Skeletal muscle tissue (tissue), 4 donors: ENCODE data around the gene CCBE1. TPM values are rescaled to one million over a fixed set of nuclear protein-coding genes. Genes with fewer than 3 reads are reported as not detected.

Experiments used
- H3K27ac ChIP-seq: one replicate; pipeline ENCODE4 v1.7.0; 2013; ENCODE audit warnings: mild to moderate bottlenecking, low read depth, low read length, inconsistent platforms
- H3K27me3 ChIP-seq, 3 donors: one replicate each; pipeline ENCODE4 v1.7.0; 2013; ENCODE audit warnings: low read length in 3 of 3; ENCODE audit not compliant: control insufficient read depth in 3 of 3, insufficient read depth in 3 of 3
- H3K36me3 ChIP-seq, 3 donors: one replicate each; pipeline ENCODE4 v1.7.0; 2013; ENCODE audit warnings: low read length in 3 of 3; ENCODE audit not compliant: control insufficient read depth in 3 of 3, insufficient read depth in 3 of 3
- H3K4me1 ChIP-seq, 3 donors: one replicate each; pipeline ENCODE4 v1.7.0; 2013; ENCODE audit warnings: low read length in 3 of 3, mild to moderate bottlenecking in 3 of 3; ENCODE audit not compliant: control insufficient read depth in 3 of 3, insufficient read depth in 3 of 3
- H3K4me3 ChIP-seq, 3 donors: one replicate each; pipeline ENCODE4 v1.7.0; 2013; ENCODE audit warnings: low read length in 3 of 3
- H3K9ac ChIP-seq, 3 donors: one replicate each; pipeline ENCODE4 v1.7.0; 2013; ENCODE audit warnings: low read length in 3 of 3, mild to moderate bottlenecking in 3 of 3, moderate library complexity in 2 of 3, low read depth in 1 of 3
- H3K9me3 ChIP-seq, 3 donors: one replicate each; pipeline ENCODE4 v1.7.0; 2013; ENCODE audit warnings: low read length in 3 of 3; ENCODE audit not compliant: control insufficient read depth in 3 of 3
- total RNA-seq: library from RNA; depleted of rRNA; stranded (reverse); fragments of >200 nt; gene quantifications from one replicate; pipeline ENCODE4 v1.2.3, GENCODE V29; 2014
- donor health status: Osteomylitis.

Gene CCBE1
- total RNA-seq, 1 donor from 2014 or later: 2.6 TPM

- Histone ChIP-seq H3K27ac (no peak overlapping the region), H3K4me3 (no peak overlapping the region), H3K9me3 (no peaks in the 10 kb centered on the region), H3K27me3 (peaks cover 2 to 10% (median 5%) of the 10 kb centered on the region in 3 donors), H3K36me3 (no peaks in the 10 kb centered on the region), H3K9ac (no peak overlapping the region), H3K4me1 (no peaks in the 10 kb centered on the region)
These were observed 277.8 kb downstream of the CCBE1 start for GRCh38 chr18:59419386-59419785.

GRCh38 chr18:59416818-59417217, 280.4 kb downstream of the CCBE1 start:
- H3K27me3 ChIP-seq: peaks cover 3 to 6% (median 5%) of the 10 kb centered on the region in 3 donors
- H3K4me3 ChIP-seq: no peak overlapping the region
- H3K36me3 ChIP-seq: no peaks in the 10 kb centered on the region
- H3K9me3 ChIP-seq: no peaks in the 10 kb centered on the region
- no peak overlapping the region for H3K27ac ChIP-seq
- H3K4me1 ChIP-seq: no peaks in the 10 kb centered on the region
- H3K9ac ChIP-seq: no peak overlapping the region

GRCh38 chr18:59414111-59414653, 283.0 kb downstream of the CCBE1 start:
- Histone ChIP-seq H3K9me3 (no peaks in the 10 kb centered on the region), H3K4me3 (no peak overlapping the region), H3K9ac (no peak overlapping the region), H3K4me1 (no peaks in the 10 kb centered on the region), H3K36me3 (no peaks in the 10 kb centered on the region), H3K27ac (no peak overlapping the region), H3K27me3 (peaks cover 0 to 6% (median 3%) of the 10 kb centered on the region in 3 donors)

- Histone ChIP-seq H3K27ac (no peak overlapping the region), H3K27me3 (no peaks in the 10 kb centered on the region), H3K4me3 (no peak overlapping the region), H3K9me3 (no peaks in the 10 kb centered on the region), H3K4me1 (no peaks in the 10 kb centered on the region), H3K36me3 (no peaks in the 10 kb centered on the region), H3K9ac (no peak overlapping the region)
These were observed 294.7 kb downstream of the CCBE1 start for GRCh38 chr18:59402432-59403090.

GRCh38 chr18:59400407-59400806, 296.8 kb downstream of the CCBE1 start:
- H3K9ac ChIP-seq: no peak overlapping the region
- H3K9me3 ChIP-seq: no peaks in the 10 kb centered on the region
- no peaks in the 10 kb centered on the region for H3K4me1 ChIP-seq
- H3K36me3 ChIP-seq: no peaks in the 10 kb centered on the region
- H3K27me3 ChIP-seq: no peaks in the 10 kb centered on the region
- H3K4me3 ChIP-seq: no peak overlapping the region
- H3K27ac ChIP-seq: no peak overlapping the region

- no peak overlapping the region for H3K27ac ChIP-seq
- no peaks in the 10 kb centered on the region for H3K36me3 ChIP-seq
- no peak overlapping the region for H3K4me3 ChIP-seq
- H3K4me1 ChIP-seq: no peaks in the 10 kb centered on the region
- no peaks in the 10 kb centered on the region for H3K27me3 ChIP-seq
- no peaks in the 10 kb centered on the region for H3K9me3 ChIP-seq
- H3K9ac ChIP-seq: no peak overlapping the region
These were observed 301.7 kb downstream of the CCBE1 start for GRCh38 chr18:59395226-59396175.

GRCh38 chr18:59393381-59393780, 303.8 kb downstream of the CCBE1 start:
- no peaks in the 10 kb centered on the region for H3K27me3 ChIP-seq
- peaks cover 3 to 11% (median 3%) of the 10 kb centered on the region in 3 donors for H3K4me1 ChIP-seq
- H3K9me3 ChIP-seq: no peaks in the 10 kb centered on the region
- H3K27ac ChIP-seq: no peak overlapping the region
- no peaks in the 10 kb centered on the region for H3K36me3 ChIP-seq
- H3K9ac ChIP-seq: no peak overlapping the region
- H3K4me3 ChIP-seq: no peak overlapping the region

GRCh38 chr18:59388817-59389216, 308.4 kb downstream of the CCBE1 start:
- no peaks in the 10 kb centered on the region for H3K36me3 ChIP-seq
- H3K27me3 ChIP-seq: no peaks in the 10 kb centered on the region
- H3K27ac ChIP-seq: peak overlapping the region; percentile 50
- H3K4me1 ChIP-seq: peaks cover 8 to 21% (median 12%) of the 10 kb centered on the region in 3 donors
- H3K9me3 ChIP-seq: no peaks in the 10 kb centered on the region
- H3K9ac ChIP-seq: no peak overlapping the region
- H3K4me3 ChIP-seq: peak overlapping the region in 1 of 3 donors; percentile 1

GRCh38 chr18:59387687-59388565, 309.3 kb downstream of the CCBE1 start:
- Histone ChIP-seq H3K4me3 (no peak overlapping the region), H3K9me3 (no peaks in the 10 kb centered on the region), H3K4me1 (peaks cover 8 to 21% (median 12%) of the 10 kb centered on the region in 3 donors), H3K36me3 (no peaks in the 10 kb centered on the region), H3K27me3 (no peaks in the 10 kb centered on the region), H3K9ac (no peak overlapping the region), H3K27ac (peak overlapping the region; percentile 50)
